ENCODE measurements around the gene RUNDC3A. TPM values are rescaled to one million over a fixed set of nuclear protein-coding genes. Genes with fewer than 3 reads are reported as not detected.
A peak's percentile ranks its signal among the peaks of the same experiment; 100 is the strongest.
"Not testable (repeated sequence)": the region's sequence is repeated elsewhere in the genome, so short reads cannot be mapped to it uniquely, and the experiment has no call there.

Gene RUNDC3A
- total and polyA plus RNA-seq, 4 donors = 0.61 to 4.9 (median 0.80) TPM

- H3K4me1 ChIP-seq (ENCODE audit: control insufficient read depth in 5 of 5, insufficient read depth in 5 of 5, low read length in 5 of 5) = peaks cover 0 to 12% (median 3%) of the 10 kb centered on the region in 5 donors
- DNase-seq = no peak
- no peaks in the 10 kb centered on the region for H3K27me3 ChIP-seq (ENCODE audit: control insufficient read depth in 3 of 3, insufficient read depth in 3 of 3, low read length in 2 of 3)
- WGBS, 2 donors = 79 to 82% methylated on average over 7 of the region's 7 CpGs
- no peak for ATAC-seq (ENCODE audit: insufficient read depth, low FRiP score)
- TF ChIP-seq CTCF (IDR thresholded peaks at IDR 0.05; ENCODE audit: control extremely low read depth, extremely low read depth) = no peak
- H3K27ac ChIP-seq (ENCODE audit: low read depth in 1 of 2, low read length in 1 of 2) = no peak overlapping the region
- H3K4me3 ChIP-seq = no peak overlapping the region
- H3K9ac ChIP-seq (ENCODE audit: insufficient read depth in 1 of 2, low read length in 2 of 2) = no peak overlapping the region
- no peaks in the 10 kb centered on the region for H3K9me3 ChIP-seq (ENCODE audit: control insufficient read depth in 4 of 4, insufficient read depth in 3 of 4, low read length in 3 of 4)
- H3K36me3 ChIP-seq (ENCODE audit: control insufficient read depth in 4 of 4, insufficient read depth in 4 of 4, low read length in 4 of 4) = no peaks in the 10 kb centered on the region
Measured at GRCh38 chr17:44327715-44328449, 19.5 kb downstream of the RUNDC3A start.

GRCh38 chr17:44329516-44329915 lies 21.1 kb downstream of the RUNDC3A start:
- not testable (repeated sequence) for H3K9ac ChIP-seq (ENCODE audit: insufficient read depth in 1 of 2, low read length in 2 of 2); H3K36me3 ChIP-seq (ENCODE audit: control insufficient read depth in 4 of 4, insufficient read depth in 4 of 4, low read length in 4 of 4); ATAC-seq (ENCODE audit: insufficient read depth, low FRiP score); H3K4me1 ChIP-seq (ENCODE audit: control insufficient read depth in 5 of 5, insufficient read depth in 5 of 5, low read length in 5 of 5); H3K27me3 ChIP-seq (ENCODE audit: control insufficient read depth in 3 of 3, insufficient read depth in 3 of 3, low read length in 2 of 3); H3K4me3 ChIP-seq; H3K27ac ChIP-seq (ENCODE audit: low read depth in 1 of 2, low read length in 1 of 2); DNase-seq; H3K9me3 ChIP-seq (ENCODE audit: control insufficient read depth in 4 of 4, insufficient read depth in 3 of 4, low read length in 3 of 4)
- WGBS, 2 donors = 87 to 91% methylated on average over 7 of the region's 7 CpGs

GRCh38 chr17:44330263-44330662 lies 21.9 kb downstream of the RUNDC3A start:
- not testable (repeated sequence) for H3K9ac ChIP-seq (ENCODE audit: insufficient read depth in 1 of 2, low read length in 2 of 2); ATAC-seq (ENCODE audit: insufficient read depth, low FRiP score); H3K4me1 ChIP-seq (ENCODE audit: control insufficient read depth in 5 of 5, insufficient read depth in 5 of 5, low read length in 5 of 5); H3K36me3 ChIP-seq (ENCODE audit: control insufficient read depth in 4 of 4, insufficient read depth in 4 of 4, low read length in 4 of 4); H3K27ac ChIP-seq (ENCODE audit: low read depth in 1 of 2, low read length in 1 of 2); H3K27me3 ChIP-seq (ENCODE audit: control insufficient read depth in 3 of 3, insufficient read depth in 3 of 3, low read length in 2 of 3); H3K9me3 ChIP-seq (ENCODE audit: control insufficient read depth in 4 of 4, insufficient read depth in 3 of 4, low read length in 3 of 4); DNase-seq; H3K4me3 ChIP-seq
- 82 to 99% methylated on average over 5 of the region's 5 CpGs for WGBS, 2 donors

GRCh38 chr17:44331249-44331760 lies 22.9 kb downstream of the RUNDC3A start:
- peak; percentile 71 for TF ChIP-seq CTCF (IDR thresholded peaks at IDR 0.05; ENCODE audit: control extremely low read depth, extremely low read depth)
- Histone ChIP-seq H3K4me1 (ENCODE audit: control insufficient read depth in 5 of 5, insufficient read depth in 5 of 5, low read length in 5 of 5) (peaks cover 0 to 7% (median 0%) of the 10 kb centered on the region in 5 donors), H3K36me3 (ENCODE audit: control insufficient read depth in 4 of 4, insufficient read depth in 4 of 4, low read length in 4 of 4) (no peaks in the 10 kb centered on the region), H3K27me3 (ENCODE audit: control insufficient read depth in 3 of 3, insufficient read depth in 3 of 3, low read length in 2 of 3) (no peaks in the 10 kb centered on the region), H3K9ac (ENCODE audit: insufficient read depth in 1 of 2, low read length in 2 of 2) (no peak overlapping the region), H3K9me3 (ENCODE audit: control insufficient read depth in 4 of 4, insufficient read depth in 3 of 4, low read length in 3 of 4) (no peaks in the 10 kb centered on the region), H3K27ac (ENCODE audit: low read depth in 1 of 2, low read length in 1 of 2) (no peak overlapping the region), H3K4me3 (no peak overlapping the region)
- DNase-seq (peak; percentile 67 to 80 (median 78)), ATAC-seq (ENCODE audit: insufficient read depth, low FRiP score) (no peak)
- WGBS, 2 donors = 4% methylated on average over 7 of the region's 7 CpGs

All from lung (tissue), 12 donors.